H9 (cell line): ENCODE results near the gene BCAP29. TPM values are rescaled to one million over a fixed set of nuclear protein-coding genes. Genes with fewer than 3 reads are reported as not detected.

ENCODE experiments used
- DNase-seq: peaks from one replicate; pipeline ENCODE4 v3.0.0-alpha.2; 2017
- H2AFZ ChIP-seq: one replicate; pipeline ENCODE4 v1.6.1; 2013; ENCODE audit warnings: mild to moderate bottlenecking, low read length, control low read depth, moderate library complexity
- H2AK5ac ChIP-seq: 2 replicates; pipeline ENCODE4 v1.6.1; 2013; ENCODE audit warnings: low read length, control low read depth, mixed read lengths; ENCODE audit not compliant: insufficient read length
- H2BK120ac ChIP-seq: one replicate; pipeline ENCODE4 v1.6.1; 2013; ENCODE audit warnings: low read depth, mild to moderate bottlenecking, low read length, control low read depth, inconsistent platforms; ENCODE audit not compliant: poor library complexity, severe bottlenecking
- H2BK12ac ChIP-seq: 2 replicates; pipeline ENCODE4 v1.6.1; 2013; ENCODE audit warnings: low read length, control low read depth, mixed read lengths, low read depth; ENCODE audit not compliant: insufficient read length
- H2BK15ac ChIP-seq: 2 replicates; pipeline ENCODE4 v1.6.1; 2013; ENCODE audit warnings: low read depth, low read length, control low read depth
- H2BK20ac ChIP-seq: one replicate; pipeline ENCODE4 v1.6.1; 2013; ENCODE audit warnings: low read depth, mild to moderate bottlenecking, low read length, control low read depth, inconsistent platforms; ENCODE audit not compliant: poor library complexity, severe bottlenecking
- H2BK5ac ChIP-seq: 2 replicates; pipeline ENCODE4 v1.6.1; 2013; ENCODE audit warnings: low read length, control low read depth, mixed read lengths; ENCODE audit not compliant: insufficient read length
- H3K14ac ChIP-seq: 2 replicates; pipeline ENCODE4 v1.6.1; 2013; ENCODE audit warnings: low read length, control low read depth; ENCODE audit not compliant: insufficient read depth
- H3K18ac ChIP-seq: 2 replicates; pipeline ENCODE4 v1.6.1; 2013; ENCODE audit warnings: low read depth, mild to moderate bottlenecking, mixed read lengths, low read length, control low read depth; ENCODE audit not compliant: insufficient read length
- H3K23ac ChIP-seq: 2 replicates; pipeline ENCODE4 v1.6.1; 2013; ENCODE audit warnings: low read length, control low read depth, mixed read lengths, low read depth; ENCODE audit not compliant: insufficient read length
- H3K23me2 ChIP-seq: 2 replicates; pipeline ENCODE4 v1.6.1; 2013; ENCODE audit warnings: low read depth, mild to moderate bottlenecking, mixed read lengths, low read length, control low read depth; ENCODE audit not compliant: insufficient read length, poor library complexity, severe bottlenecking
- H3K27ac ChIP-seq: 2 replicates; pipeline ENCODE4 v1.5.1; 2013; ENCODE audit warnings: low read length, control low read depth, mixed read lengths, low read depth; ENCODE audit not compliant: insufficient read length
- H3K27me3 ChIP-seq: 2 replicates; pipeline ENCODE4 v1.6.1; 2013; ENCODE audit warnings: low read length, control low read depth, inconsistent platforms; ENCODE audit not compliant: insufficient read depth
- H3K4ac ChIP-seq: 2 replicates; pipeline ENCODE4 v1.6.1; 2013; ENCODE audit warnings: low read depth, mild to moderate bottlenecking, control low read depth, inconsistent platforms, low read length, moderate library complexity
- H3K4me1 ChIP-seq: 2 replicates; pipeline ENCODE4 v1.6.1; 2013; ENCODE audit warnings: low read length, control low read depth, inconsistent platforms; ENCODE audit not compliant: insufficient read depth
- H3K4me2 ChIP-seq: 2 replicates; pipeline ENCODE4 v1.6.1; 2013; ENCODE audit warnings: low read length, control low read depth, mixed read lengths; ENCODE audit not compliant: insufficient read length, insufficient read depth
- H3K56ac ChIP-seq: 2 replicates; pipeline ENCODE4 v1.6.1; 2013; ENCODE audit warnings: low read depth, mild to moderate bottlenecking, mixed read lengths, low read length, control low read depth; ENCODE audit not compliant: insufficient read length
- H3K79me1 ChIP-seq: 2 replicates; pipeline ENCODE4 v1.6.1; 2013; ENCODE audit warnings: low read depth, mild to moderate bottlenecking, moderate library complexity, low read length, control low read depth, inconsistent platforms; ENCODE audit not compliant: insufficient read depth, poor library complexity, severe bottlenecking
- H3K79me2 ChIP-seq: 2 replicates; pipeline ENCODE4 v1.6.1; 2013; ENCODE audit warnings: low read length, control low read depth, inconsistent platforms; ENCODE audit not compliant: insufficient read depth
- H3K9ac ChIP-seq: 2 replicates; pipeline ENCODE4 v1.6.1; 2013; ENCODE audit warnings: low read length, control low read depth, mixed read lengths; ENCODE audit not compliant: insufficient read length; ENCODE audit errors: extremely low read depth
- H3K9me3 ChIP-seq: one replicate; pipeline ENCODE4 v1.6.1; 2013; ENCODE audit warnings: low read depth, low read length, inconsistent platforms; ENCODE audit not compliant: control insufficient read depth
- H3T11ph ChIP-seq: one replicate; pipeline ENCODE4 v1.6.1; 2013; ENCODE audit warnings: mild to moderate bottlenecking, low read length, control low read depth, inconsistent platforms
- H4K20me1 ChIP-seq: one replicate; pipeline ENCODE4 v1.6.1; 2013; ENCODE audit not compliant: control insufficient read depth, insufficient read length, insufficient read depth
- H4K5ac ChIP-seq: 2 replicates; pipeline ENCODE4 v1.6.1; 2013; ENCODE audit warnings: low read depth, mild to moderate bottlenecking, mixed read lengths, low read length, control low read depth; ENCODE audit not compliant: insufficient read length
- H4K8ac ChIP-seq: replicated peaks from 2 replicates; pipeline ENCODE4 v1.6.1; 2013; ENCODE audit warnings: low read length, control low read depth, mixed read lengths, low read depth; ENCODE audit not compliant: insufficient read length
- H4K91ac ChIP-seq: 2 replicates; pipeline ENCODE4 v1.6.1; 2013; ENCODE audit warnings: low read depth, mild to moderate bottlenecking, moderate library complexity, mixed read lengths, low read length, control low read depth; ENCODE audit not compliant: insufficient read length
- H3K27ac Mint-ChIP-seq, 3 experiments: 2 replicates in 2 of 3; 3 replicates in 1 of 3; pipeline ENCODE4 v1.8.0; 2020 to 2021; ENCODE audit warnings: mixed read lengths in 3 of 3, mild to moderate bottlenecking in 1 of 3, moderate library complexity in 1 of 3
- H3K27me3 Mint-ChIP-seq: 2 replicates; pipeline ENCODE4 v1.8.0; 2021; ENCODE audit warnings: low read depth, mild to moderate bottlenecking, moderate library complexity, mixed read lengths
- H3K36me3 Mint-ChIP-seq, 3 experiments: 2 replicates in 2 of 3; 3 replicates in 1 of 3; pipeline ENCODE4 v1.8.0; 2020 to 2021; ENCODE audit warnings: low read depth in 3 of 3, mixed read lengths in 3 of 3; ENCODE audit not compliant: insufficient read depth in 1 of 3
- H3K4me1 Mint-ChIP-seq, 2 experiments: 2 replicates each; pipeline ENCODE4 v1.8.0; 2020; ENCODE audit warnings: mixed read lengths in 2 of 2
- H3K4me3 Mint-ChIP-seq, 2 experiments: 2 replicates in 1 of 2; 3 replicates in 1 of 2; pipeline ENCODE4 v1.8.0; 2020 to 2021; ENCODE audit warnings: mild to moderate bottlenecking in 2 of 2, mixed read lengths in 2 of 2, moderate library complexity in 1 of 2
- H3K9me3 Mint-ChIP-seq, 2 experiments: 2 replicates in 1 of 2; 3 replicates in 1 of 2; pipeline ENCODE4 v1.8.0; 2020; ENCODE audit warnings: mild to moderate bottlenecking in 2 of 2, mixed read lengths in 2 of 2, moderate library complexity in 1 of 2
- WGBS: extraction: QIAGEN DNeasy Blood & Tissue Kit; methylation state at CpG from one replicate; pipeline ENCODE4 v1.1.7; 2013; ENCODE audit warnings: missing lambda C conversion rate, low lambda C conversion rate, mixed read lengths; ENCODE audit not compliant: insufficient read length; ENCODE audit errors: extremely low coverage; 5-methylcytosine and 5-hydroxymethylcytosine counted together
- total RNA-seq: library from RNA; stranded (reverse); gene quantifications from 2 replicates; pipeline ENCODE4 v1.2.1, GENCODE V29; 2021
- TF ChIP-seq, protein P1 (sequence below): fragments of 200-600 bp; sonication (generic); conservative IDR thresholded peaks from 3 replicates; pipeline ENCODE4 v1.8.0; 2021; ENCODE audit warnings: antibody characterized with exemption, mild to moderate bottlenecking

The BCAP29 gene
- total RNA-seq, 1 experiment from 2014 or later = 30.6 TPM

- TF ChIP-seq, protein P1, sequence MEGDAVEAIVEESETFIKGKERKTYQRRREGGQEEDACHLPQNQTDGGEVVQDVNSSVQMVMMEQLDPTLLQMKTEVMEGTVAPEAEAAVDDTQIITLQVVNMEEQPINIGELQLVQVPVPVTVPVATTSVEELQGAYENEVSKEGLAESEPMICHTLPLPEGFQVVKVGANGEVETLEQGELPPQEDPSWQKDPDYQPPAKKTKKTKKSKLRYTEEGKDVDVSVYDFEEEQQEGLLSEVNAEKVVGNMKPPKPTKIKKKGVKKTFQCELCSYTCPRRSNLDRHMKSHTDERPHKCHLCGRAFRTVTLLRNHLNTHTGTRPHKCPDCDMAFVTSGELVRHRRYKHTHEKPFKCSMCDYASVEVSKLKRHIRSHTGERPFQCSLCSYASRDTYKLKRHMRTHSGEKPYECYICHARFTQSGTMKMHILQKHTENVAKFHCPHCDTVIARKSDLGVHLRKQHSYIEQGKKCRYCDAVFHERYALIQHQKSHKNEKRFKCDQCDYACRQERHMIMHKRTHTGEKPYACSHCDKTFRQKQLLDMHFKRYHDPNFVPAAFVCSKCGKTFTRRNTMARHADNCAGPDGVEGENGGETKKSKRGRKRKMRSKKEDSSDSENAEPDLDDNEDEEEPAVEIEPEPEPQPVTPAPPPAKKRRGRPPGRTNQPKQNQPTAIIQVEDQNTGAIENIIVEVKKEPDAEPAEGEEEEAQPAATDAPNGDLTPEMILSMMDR = no peak
- no peak overlapping the region for H3K56ac ChIP-seq
- no peak overlapping the region for H3K18ac ChIP-seq
- H3K79me1 ChIP-seq = no peaks in the 10 kb centered on the region
- no peaks in the 10 kb centered on the region for H3K4me1 ChIP-seq
- H3K23me2 ChIP-seq = no peaks in the 10 kb centered on the region
- Mint-ChIP-seq H3K4me1 (no peaks in the 10 kb centered on the region), H3K4me3 (no peak overlapping the region), H3K9me3 (no peaks in the 10 kb centered on the region), H3K27me3 (no peaks in the 10 kb centered on the region), H3K36me3 (peaks cover 0 to 4% (median 0%) of the 10 kb centered on the region in 3 experiments; a peak in 1 of 7 replicates), H3K27ac (no peak overlapping the region)
- H4K8ac ChIP-seq = no peak overlapping the region
- H2BK20ac ChIP-seq = no peak overlapping the region
- H4K20me1 ChIP-seq = no peaks in the 10 kb centered on the region
- H2BK12ac ChIP-seq = no peak overlapping the region
- no peaks in the 10 kb centered on the region for H3K79me2 ChIP-seq
- H3K27me3 ChIP-seq = no peaks in the 10 kb centered on the region
- H4K5ac ChIP-seq = no peak overlapping the region
- H3K23ac ChIP-seq = no peak overlapping the region
- DNase-seq = no peak
- H2AK5ac ChIP-seq = no peak overlapping the region
- no peak overlapping the region for H3K9ac ChIP-seq
- H2BK120ac ChIP-seq = no peak overlapping the region
- H3K27ac ChIP-seq = no peak overlapping the region
- H2BK15ac ChIP-seq = no peak overlapping the region
- no CpG with 5 or more reads among the region's 1 CpG for WGBS
- no peak overlapping the region for H4K91ac ChIP-seq
- H3K4ac ChIP-seq = no peak overlapping the region
- no peak overlapping the region for H3K14ac ChIP-seq
- no peaks in the 10 kb centered on the region for H3K9me3 ChIP-seq
- no peak overlapping the region for H3T11ph ChIP-seq
- no peak overlapping the region for H3K4me2 ChIP-seq
- H2AFZ ChIP-seq = no peak overlapping the region
- no peak overlapping the region for H2BK5ac ChIP-seq
Observed at GRCh38 chr7:107606303-107606702, 26.3 kb downstream of the BCAP29 start.
